HG03159 (cell line): ENCODE measurements around the gene FBXO24.
A peak's percentile ranks its signal among the peaks of the same experiment; 100 is the strongest.
"Not testable (repeated sequence)": the region's sequence is repeated elsewhere in the genome, so short reads cannot be mapped to it uniquely, and the experiment has no call there.

Experiments used
- ATAC-seq: cut with Tn5 transposase; IDR thresholded peaks from one replicate; pipeline ENCODE4 v1.9.1; 2021; ENCODE audit warnings: mild to moderate bottlenecking, moderate library complexity; ENCODE audit not compliant: unreplicated experiment

Gene FBXO24, protein sequence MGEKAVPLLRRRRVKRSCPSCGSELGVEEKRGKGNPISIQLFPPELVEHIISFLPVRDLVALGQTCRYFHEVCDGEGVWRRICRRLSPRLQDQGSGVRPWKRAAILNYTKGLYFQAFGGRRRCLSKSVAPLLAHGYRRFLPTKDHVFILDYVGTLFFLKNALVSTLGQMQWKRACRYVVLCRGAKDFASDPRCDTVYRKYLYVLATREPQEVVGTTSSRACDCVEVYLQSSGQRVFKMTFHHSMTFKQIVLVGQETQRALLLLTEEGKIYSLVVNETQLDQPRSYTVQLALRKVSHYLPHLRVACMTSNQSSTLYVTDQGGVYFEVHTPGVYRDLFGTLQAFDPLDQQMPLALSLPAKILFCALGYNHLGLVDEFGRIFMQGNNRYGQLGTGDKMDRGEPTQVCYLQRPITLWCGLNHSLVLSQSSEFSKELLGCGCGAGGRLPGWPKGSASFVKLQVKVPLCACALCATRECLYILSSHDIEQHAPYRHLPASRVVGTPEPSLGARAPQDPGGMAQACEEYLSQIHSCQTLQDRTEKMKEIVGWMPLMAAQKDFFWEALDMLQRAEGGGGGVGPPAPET

DNA sequence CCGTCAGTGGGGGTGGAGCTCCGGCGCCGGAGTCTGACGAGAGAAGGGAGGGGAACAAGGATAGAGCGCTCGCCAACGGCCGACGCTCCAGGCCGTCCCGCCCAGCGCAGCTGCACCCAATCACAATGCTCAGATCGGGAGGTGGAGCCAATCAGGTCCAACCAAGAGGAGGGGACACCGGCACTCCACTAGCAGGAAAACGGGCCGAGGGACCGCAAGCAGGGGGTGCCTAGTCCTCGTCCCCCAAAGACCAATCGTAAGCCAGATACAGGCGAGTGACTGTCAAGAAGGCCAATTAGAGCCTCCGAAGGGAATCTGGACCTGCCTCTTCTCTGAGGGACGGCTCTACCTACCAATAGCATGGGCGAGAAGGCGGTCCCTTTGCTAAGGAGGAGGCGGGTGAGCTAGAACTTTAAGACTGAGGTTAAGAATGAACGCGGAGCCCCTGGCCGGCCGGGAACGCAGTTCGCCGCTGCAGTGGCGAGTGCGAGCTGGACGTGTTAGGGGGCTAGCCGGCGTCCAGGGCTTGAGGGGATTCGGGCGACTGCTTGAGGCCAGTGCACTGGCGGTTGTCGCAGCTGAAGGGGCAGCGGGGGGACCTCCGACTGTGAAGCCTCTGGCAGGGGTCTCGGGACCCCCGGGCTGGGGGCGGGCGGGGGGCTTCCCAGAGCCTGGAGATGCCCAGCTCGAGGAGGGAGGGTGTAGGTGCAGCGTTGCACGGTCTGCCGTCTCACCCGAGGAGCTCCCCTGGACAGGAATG, at the start of gene FBXO24:
Gene FBXO24 (plus strand): TSS at position 63 of the 760 bp plus-strand sequence. CDS start 298 bp downstream, at position 361.
- peak; percentile 83 for ATAC-seq

DNA sequence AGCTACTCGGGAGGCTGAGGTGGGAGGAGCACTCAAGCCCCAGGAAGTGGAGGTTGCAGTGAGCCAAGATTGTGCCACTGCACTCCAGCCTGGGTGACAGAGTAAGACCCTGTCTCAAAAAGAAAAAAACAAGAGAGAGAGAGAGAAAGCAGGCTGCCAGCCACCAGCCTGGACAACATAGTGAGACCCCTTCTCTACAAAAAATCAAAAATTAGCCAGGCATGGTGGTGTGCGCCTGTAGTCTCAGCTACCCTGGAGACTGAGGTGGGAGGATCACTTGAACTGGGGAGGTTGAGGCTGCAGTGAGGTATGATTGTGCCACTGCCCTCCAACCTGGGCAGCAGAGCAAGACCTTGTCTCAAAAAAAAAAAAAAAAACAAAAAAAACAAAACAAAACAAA, 49.4 kb upstream of the FBXO24 start:
- ATAC-seq = not testable (repeated sequence)

DNA sequence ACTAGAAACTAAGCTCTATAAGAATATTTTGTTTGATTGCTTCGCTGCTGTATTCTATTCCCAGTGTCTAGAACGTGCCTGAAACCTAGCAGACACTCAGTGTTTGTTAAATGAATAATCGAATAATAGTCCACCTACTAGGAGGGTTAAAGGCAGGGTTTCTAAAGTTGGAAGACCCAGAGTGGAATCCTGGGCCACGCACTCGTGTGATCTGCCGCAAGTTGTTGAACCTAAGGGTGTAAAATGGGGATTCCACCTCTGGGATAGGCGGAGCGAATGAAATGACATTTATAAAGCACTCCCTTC, 47.8 kb upstream of the FBXO24 start:
- no peak for ATAC-seq

DNA sequence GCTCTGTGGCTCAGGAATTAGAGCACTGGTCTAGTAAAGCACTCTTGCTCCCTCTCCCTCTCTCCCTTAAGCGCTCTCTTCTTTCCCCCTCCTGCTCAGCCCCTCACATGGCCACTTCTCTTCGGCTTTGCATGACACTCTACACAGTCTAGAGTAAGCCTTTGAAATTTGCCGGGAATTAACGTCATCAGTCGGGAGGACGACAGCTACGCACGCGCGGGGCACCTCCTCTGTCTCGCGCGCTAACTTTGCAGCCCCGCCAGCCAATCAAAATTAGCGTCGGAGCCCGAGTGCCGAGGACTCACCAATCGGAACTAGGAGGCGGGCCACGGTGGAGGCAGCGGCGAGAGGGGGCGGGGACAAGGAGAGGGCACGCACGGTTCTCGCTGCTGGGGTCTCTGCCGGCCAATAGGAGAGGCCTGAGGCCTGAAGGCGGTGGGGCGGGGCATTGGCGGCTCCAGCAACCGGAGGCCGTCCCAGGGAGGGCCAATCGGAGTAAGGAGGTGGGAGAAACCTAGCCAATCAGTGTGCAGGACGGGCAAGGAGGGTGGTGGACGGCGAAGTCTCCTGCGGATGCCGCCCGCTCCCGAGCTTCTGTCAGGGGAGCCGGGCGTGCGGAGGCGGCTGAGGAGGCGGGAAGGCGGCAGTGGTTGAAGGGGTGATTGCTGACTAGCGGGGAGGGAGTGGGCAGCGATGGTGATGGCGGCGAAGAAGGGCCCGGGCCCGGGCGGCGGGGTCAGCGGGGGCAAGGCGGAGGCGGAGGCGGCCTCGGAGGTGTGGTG, 47.3 kb upstream of the FBXO24 start, which contains the start of gene AGFG2:
Gene AGFG2 (plus strand): TSS at position 550 of the 782 bp plus-strand sequence. CDS start 144 bp downstream, at position 694.
- peak; percentile 93 for ATAC-seq

DNA sequence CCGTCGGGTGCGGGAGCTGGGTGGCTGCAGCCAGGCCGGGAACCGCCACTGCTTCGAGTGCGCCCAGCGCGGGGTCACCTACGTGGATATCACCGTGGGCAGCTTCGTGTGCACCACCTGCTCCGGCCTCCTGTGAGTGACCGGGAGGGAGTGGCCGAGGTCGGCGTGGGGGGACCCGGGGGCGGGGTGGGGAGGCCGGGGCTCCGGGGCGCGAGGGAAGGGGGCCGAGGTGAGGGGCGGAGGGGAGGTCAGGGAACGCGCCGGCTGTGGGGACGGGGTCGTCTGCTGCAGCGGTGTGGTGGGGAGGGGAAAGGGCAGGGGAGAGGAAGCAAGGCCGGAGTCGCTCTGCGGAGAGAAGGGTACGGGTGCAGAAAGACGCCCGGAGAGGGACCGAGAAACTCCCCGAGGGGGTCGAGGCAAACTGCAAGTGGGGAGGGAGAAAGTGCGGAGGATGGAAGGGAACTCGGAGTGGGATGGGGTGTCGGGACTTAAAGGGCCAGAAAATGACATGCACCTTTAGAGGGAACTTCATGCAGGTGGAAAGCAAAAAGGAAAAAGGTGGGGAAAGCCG, 46.6 kb upstream of the FBXO24 start:
- ATAC-seq = no peak

DNA sequence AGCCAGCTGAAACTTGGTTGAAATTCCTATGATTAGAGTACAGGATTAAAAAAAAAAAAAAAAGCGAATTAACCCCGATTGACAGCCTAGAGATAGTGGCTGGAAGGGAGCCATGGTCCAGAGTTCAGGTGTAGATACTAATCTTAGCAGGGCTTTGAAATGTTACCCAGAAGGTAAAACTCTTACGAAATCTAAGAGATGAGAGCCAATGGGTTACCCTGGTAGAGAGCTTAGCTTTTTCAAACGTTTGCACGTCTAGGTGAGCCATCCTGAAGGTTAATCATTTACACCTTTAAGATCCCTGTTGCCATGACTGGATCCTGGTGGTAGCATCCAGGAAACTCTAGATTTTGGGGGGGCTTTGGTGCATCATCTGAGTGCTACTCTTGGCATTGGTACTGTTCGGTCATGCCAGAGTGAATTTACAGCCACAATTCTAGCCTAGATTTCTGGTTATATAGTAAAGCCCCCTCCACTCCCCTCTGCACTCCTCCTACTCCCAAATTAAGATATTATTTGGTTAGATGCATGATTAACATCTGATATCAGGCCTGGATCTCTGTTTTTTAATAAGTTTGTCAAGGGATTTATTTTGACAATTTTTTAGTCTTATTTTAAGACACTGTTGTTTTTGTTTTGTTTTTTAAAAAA, 45.9 kb upstream of the FBXO24 start:
- no peak for ATAC-seq

DNA sequence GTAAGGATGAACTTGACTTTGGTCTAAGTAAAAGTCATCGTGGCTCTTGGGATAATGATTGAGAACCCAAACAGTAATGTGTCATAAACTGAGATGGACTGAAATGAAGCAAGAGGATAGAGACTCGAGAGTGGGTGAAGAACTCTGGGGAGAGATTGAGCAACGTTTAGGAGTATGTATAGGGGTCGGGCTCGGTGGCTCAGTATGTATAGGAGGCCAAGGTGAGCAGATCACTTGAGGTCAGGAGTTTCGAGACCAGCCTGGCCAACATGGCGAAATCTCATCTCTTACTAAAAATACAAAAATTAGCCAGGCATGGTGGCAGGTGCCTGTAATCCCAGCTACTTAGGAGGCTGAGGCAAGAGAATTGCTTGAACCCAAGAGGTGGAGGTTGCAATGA, 44.8 kb upstream of the FBXO24 start:
- not testable (repeated sequence) for ATAC-seq

DNA sequence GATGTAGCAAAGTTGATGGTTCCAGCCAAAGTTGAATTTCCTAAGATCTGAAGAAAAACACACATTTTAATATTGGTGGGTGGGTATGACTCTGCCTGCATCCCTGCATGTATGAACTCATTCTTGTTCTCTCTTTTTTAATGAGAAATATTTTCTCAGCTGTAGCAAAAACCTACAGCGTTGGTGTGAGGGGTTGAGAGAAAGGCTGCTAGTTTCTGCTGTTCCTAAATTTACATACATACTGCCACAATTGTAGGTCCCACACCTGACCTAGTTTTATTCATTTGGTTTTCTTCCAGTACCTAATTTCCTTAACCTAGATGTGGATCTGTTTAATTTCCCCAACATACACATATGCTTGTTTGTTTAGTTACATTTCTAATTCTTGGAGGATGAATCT, 42.5 kb upstream of the FBXO24 start:
- ATAC-seq = no peak

DNA sequence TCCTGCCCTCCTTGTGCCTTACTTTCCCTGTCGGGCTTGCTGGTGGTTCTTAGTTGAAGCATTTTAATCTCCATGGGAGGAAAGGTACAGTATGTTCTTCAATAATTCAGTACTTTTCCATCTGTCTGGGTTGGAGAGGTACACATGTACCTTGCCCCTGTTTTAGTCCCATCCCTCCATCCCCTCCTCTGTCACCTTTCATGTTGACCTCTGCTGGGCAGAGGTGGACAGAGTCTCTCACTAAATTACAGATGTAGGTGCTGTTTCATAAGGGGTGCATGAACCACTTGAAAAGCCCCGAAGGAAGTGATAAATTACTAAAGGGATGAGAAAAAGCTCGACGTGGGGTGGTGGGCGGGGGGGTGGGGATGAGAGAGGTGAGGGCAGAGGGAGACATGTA, 41.7 kb upstream of the FBXO24 start:
- ATAC-seq = no peak

DNA sequence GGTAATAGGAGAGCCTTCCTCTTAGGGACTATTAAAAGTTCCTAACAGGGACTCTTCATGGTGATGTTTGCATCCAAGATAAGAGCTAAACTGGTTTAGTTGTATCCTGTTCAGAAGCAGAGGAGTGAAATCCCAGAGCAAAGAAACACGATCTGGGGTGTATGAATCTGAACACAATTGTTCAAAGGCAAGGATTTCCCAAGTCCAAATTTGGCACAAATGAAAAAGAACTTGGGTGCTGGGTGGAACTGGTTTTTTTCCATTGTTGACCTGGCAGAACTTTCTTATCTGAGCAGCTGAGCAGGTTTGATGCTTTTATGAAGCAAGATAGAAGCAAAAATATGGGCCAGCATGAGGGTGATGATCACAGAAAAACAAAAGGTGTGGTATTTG, 41.2 kb upstream of the FBXO24 start:
- no peak for ATAC-seq

DNA sequence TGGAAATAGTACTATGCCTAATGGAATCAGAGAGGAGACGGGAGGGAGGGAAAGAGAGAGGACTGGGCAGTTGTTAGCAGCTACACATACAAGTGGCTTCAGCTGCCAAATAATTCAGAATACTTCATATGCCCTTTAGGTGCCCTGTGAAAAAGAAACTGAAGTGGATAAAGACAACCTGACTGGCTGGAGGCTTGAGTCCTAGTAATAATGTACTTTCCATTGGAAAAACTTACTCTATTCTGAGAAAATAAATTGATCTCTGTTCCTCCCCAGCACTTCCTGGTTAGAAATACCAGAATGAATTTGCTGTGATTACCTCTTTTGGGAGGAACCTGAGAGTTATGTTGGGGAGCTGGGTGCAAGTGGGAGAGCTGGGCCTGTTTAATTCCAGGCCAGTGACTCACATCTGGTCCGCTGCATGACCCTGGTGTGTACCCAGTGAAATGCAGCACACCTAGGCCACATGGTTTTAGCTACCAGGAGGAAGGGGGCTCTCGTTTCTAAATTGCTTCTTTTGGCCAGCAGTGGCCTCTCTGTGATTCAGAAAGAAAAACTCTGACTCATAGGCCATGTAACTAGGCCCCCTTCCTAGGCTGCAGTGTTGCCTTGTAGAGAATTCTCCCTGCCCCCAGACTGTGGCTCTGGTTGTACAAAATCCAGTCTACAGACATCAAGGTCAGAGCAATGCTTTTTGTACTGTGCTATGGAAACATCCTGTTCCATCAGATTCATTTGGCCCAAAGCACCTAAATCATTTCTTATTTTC, 40.6 kb upstream of the FBXO24 start:
- peak; percentile 45 for ATAC-seq

DNA sequence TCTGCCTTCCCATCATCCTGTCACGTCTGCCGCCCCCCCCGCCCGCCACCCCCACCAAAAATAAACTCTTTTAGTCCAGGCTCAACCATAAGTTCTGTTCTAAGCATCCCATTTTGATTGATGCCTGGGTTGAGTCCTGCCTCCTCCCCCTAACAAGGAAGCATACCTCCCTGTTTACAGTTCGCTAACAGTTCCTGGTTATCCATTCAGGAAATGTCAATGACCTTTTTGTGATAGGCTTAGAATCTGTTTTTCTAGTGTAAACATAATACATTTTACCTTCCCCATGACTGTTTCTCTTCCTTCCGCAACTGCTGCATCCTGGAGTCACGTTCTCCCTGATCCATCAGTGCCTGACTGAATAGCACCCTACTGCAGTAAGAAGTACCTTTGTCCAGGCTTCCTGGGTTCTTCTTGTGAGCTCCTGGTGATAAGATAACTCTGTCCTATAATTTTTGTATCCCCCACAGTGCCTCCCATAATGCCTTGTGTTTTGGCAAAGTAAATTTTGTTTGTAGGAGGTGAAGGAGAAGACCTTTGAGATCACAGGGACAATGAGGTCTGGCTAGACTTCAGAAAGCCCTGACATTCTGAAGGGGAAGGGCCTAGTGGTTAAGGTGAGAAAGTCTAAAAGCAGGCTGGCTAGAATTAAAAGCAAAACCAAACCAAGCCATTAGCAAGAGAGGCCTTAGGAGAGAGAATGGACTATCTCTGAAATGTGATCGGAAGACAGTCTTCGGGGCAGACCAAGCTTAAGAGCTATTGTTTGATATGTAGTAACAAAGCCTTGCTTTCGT, 39.8 kb upstream of the FBXO24 start:
- no peak for ATAC-seq

DNA sequence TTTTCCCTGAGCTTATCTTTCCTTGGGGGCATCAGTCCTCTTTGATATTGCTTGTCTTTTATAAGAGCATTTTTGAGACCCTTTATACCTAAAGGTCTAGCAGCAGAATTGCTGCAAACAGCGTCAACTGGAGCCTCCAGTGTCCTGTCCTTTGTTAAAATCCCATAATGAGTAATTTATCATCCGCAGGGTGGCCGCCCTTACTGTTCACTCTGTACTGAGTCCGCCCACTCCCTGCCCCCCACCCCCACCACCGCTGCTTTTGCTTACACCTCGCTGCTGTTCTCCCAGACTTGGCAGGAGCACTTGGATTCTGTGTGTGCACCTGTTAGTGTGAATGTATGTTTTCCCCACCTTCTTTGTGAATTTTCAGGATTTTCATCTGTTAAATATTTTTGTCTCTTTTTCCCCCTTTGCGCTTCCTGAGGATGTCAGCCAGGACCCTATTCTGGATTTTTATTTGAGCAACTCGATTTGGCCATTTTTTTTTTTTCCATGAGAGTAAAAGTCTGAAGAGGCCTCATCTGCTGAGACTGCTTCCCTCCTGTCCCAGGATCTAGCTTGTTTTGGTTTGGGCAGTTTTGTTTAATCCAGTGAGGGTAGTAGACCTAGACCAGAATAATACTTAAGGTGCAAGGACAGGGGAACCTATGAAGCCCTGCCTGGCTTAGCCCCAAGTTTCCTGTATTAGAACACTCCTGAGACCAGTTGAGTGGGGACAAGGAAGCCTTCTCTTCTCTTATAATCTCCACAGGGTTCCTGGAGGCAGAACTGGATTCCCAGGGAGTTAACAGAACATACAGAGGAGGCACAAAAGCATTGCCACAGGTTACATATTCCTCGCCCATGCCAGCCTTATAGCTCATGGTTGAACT, 39.0 kb upstream of the FBXO24 start:
- ATAC-seq = no peak

DNA sequence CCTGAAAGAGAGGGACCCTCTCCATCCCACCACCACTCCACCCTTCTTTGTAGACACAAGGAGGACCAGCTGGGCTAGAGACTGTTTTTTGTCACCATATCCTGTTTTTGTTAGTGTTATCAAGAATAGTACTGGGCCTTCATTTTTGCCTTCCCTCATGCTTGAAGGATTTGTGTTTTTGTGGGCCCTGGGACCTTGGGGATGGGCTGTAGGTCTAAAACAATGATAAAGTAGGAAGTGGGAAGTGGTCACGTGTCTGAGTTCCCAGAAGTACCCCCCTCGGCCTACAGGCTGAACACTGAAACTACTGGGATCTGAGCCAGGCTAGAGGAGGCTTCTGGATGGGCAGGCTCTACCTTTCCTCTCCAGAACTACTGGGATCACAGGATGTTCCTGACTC, 38.3 kb upstream of the FBXO24 start:
- ATAC-seq = no peak

DNA sequence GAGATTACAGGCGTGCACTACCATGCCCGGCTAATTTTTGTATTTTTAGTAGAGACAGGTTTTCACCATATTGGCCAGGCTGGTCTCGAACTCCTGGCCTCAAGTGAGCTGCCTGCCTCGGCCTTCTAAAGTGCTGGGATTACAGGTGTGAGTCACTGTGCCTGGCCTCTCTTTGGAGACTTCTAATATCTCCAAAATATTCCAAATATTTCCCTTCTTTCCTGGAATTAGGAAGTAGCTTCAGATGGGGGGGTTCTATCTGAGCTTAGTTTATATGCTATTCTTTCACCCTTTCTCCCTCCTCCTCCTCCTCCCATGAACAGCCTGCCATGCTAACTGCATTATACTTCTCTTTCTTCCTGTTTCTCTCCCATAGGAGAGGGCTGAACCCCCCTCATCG, 37.7 kb upstream of the FBXO24 start:
- ATAC-seq = not testable (repeated sequence)

DNA sequence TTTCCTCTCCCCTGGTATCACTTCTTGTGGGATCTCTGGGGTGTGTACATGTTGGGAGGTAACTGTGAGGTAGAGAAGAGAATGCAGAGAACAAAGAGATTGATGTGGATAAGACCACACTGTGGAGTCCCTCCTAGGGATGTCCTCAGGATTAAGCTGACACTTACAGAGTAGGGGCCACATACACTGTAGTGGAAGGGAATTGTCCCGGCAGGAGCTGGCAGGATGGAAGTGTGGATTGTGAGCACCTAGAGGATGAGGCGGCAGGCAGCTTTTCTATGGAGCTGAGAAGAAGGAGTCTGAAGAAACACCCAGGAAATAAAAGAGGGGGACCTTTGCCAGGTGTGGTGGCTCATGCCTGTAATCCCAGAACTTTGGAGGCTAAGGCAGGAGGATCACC, 33.6 kb upstream of the FBXO24 start:
- ATAC-seq = no peak

DNA sequence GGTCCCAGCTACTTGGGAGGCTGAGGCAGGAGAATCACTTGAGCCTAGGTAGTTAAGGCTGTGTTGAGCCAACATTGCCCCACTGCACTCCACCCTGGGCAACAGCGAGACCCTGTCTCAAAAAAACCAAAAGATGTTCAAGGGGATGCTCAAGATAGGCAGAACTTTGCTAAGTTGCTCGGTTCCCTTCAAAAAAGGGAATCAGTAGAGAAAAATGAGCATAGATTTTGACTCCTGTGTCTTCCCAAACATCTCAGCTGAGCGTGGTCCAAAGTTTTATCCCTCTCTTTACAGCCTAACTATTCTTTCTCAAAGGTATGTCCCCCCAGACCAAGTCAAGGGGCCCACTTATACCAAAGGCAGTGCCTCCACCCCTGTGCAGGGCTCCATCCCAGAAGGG, 33.1 kb upstream of the FBXO24 start:
- no peak for ATAC-seq

DNA sequence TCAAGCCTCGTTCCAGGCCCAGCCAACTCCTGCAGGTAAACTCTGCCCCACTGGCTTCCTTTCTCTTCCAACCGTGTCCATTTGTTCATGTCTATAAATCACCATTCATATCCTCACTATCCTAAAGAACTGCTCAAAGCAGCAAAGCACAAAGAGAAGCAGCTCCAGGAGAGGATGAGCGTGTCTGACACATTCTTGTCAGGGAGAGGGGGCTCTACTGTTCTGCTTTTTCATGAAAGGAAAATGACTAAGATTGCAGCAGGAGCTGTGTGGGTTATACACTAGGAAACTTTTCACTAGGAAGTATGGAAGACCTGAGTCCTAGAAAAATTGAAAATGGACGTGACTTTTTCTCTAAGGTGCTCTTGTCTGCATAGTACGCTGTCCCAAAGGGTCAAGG, 30.4 kb upstream of the FBXO24 start:
- no peak for ATAC-seq
